RWPE1 (cell line): Measurements from ENCODE around the gene KCNK2.

Experiments used
- CTCF ChIA-PET: fragments of 350-600 bp; sonication (Branson Sonifier 250); formaldehyde crosslinking; extraction: SDS; loops from one replicate; lab custom pipeline; 2021; lab: Yijun Ruan, JAX
- POLR2A ChIA-PET: fragments of 400-600 bp; formaldehyde crosslinking; extraction: SDS; loops from one replicate; lab custom pipeline; 2020; ENCODE audit warnings: antibody characterized with exemption; ENCODE audit not compliant: low non-redundant PET; lab: Yijun Ruan, JAX
- DNase-seq: peaks from one replicate; pipeline ENCODE4 v3.0.0; 2012; ENCODE audit warnings: low spot score
- H3K27ac ChIP-seq: fragments of 450-650 bp; 2 replicates; pipeline ENCODE4 v1.5.1; 2017
- CTCF ChIP-seq: fragments of 450-650 bp; conservative IDR thresholded peaks from 2 replicates; pipeline ENCODE4 v1.5.1; 2017; ENCODE audit warnings: low read depth, mild to moderate bottlenecking

The KCNK2 gene

GRCh38 chr1:215071078-215071477 lies 11.5 kb upstream of the KCNK2 start:
- DNase-seq, result no peak
- ChIA-PET POLR2A (no interaction called here), CTCF (interaction anchor here (0.6 kb wide), 2 partner anchors 16 to 262 kb away, joined by 3 read pairs; no protein-coding TSS in a partner anchor)

GRCh38 chr1:215076322-215076721 lies 6.2 kb upstream of the KCNK2 start:
- ChIA-PET POLR2A (no interaction called here), CTCF (no interaction called here)
- H3K27ac ChIP-seq, result no peak overlapping the region
- peak; percentile 21 for DNase-seq
- TF ChIP-seq CTCF, result no peak; the same call in 1 of the 2 replicates

More at GRCh38 chr1:215071078-215071477, 11.5 kb upstream of the KCNK2 start:
- no peak for TF ChIP-seq CTCF
- no peak overlapping the region for H3K27ac ChIP-seq

GRCh38 chr1:215079456-215079855 lies 3.1 kb upstream of the KCNK2 start:
- no peak for TF ChIP-seq CTCF
- ChIA-PET CTCF (no interaction called here), POLR2A (no interaction called here)
- no peak for DNase-seq
- H3K27ac ChIP-seq, result no peak overlapping the region

- DNase-seq, result no peak
- no peak for TF ChIP-seq CTCF
- CTCF ChIA-PET, result no interaction called here
- POLR2A ChIA-PET, result no interaction called here
- no peak overlapping the region for H3K27ac ChIP-seq
Observed at GRCh38 chr1:215081661-215082531, 641 bp upstream of the KCNK2 start.

- ChIA-PET CTCF (interaction anchor here (0.5 kb wide), 1 partner anchor 444 kb away, joined by 8 read pairs; no protein-coding TSS in a partner anchor), POLR2A (no interaction called here)
- no peak for DNase-seq
- no peak for TF ChIP-seq CTCF
- H3K27ac ChIP-seq, result no peak overlapping the region
Observed at GRCh38 chr1:215083383-215083961, 935 bp downstream of the KCNK2 start.

- no peak for DNase-seq
- TF ChIP-seq CTCF, result no peak
- POLR2A ChIA-PET, result no interaction called here
- no peak overlapping the region for H3K27ac ChIP-seq
- CTCF ChIA-PET, result no interaction called here
Observed at GRCh38 chr1:215084621-215085020, 2.1 kb downstream of the KCNK2 start.
